Astrocyte of the cerebellum (primary cell): ENCODE results near the gene CHEK2.
A peak's percentile ranks its signal among the peaks of the same experiment; 100 is the strongest.
"Not testable (repeated sequence)": the region's sequence is repeated elsewhere in the genome, so short reads cannot be mapped to it uniquely, and the experiment has no call there.

Experiments used
- DNase-seq: peaks from one replicate; pipeline ENCODE4 v3.0.0-alpha.2; 2011; ENCODE audit warnings: low read depth
- H3K4me3 ChIP-seq: 2 replicates; pipeline ENCODE4 v1.5.1; 2011; ENCODE audit warnings: mild to moderate bottlenecking, low read depth, low read length, moderate library complexity
- CTCF ChIP-seq: IDR thresholded peaks from 2 replicates; pipeline ENCODE4 v1.5.1; 2012; ENCODE audit warnings: low read length, low read depth, moderate library complexity, mild to moderate bottlenecking; ENCODE audit errors: missing control alignments
- in situ Hi-C: cut with HindIII; loops from 2 replicates; pipeline ENCODE4 v1.10.0; 2017; ENCODE audit warnings: low sequenced_read_pairs

CHEK2 gene

GRCh38 chr22:28741200-28741784 is 328 bp downstream of the CHEK2 start:
- DNase-seq = no peak
- in situ Hi-C loops = no loop called here
- no peak for TF ChIP-seq CTCF

GRCh38 chr22:28738876-28739275 is 2.7 kb downstream of the CHEK2 start:
- in situ Hi-C loops, DNase-seq, H3K4me3 ChIP-seq: not testable (repeated sequence)

More at GRCh38 chr22:28741200-28741784, 328 bp downstream of the CHEK2 start:
- H3K4me3 ChIP-seq = peak overlapping the region; percentile 94

- no peak overlapping the region for H3K4me3 ChIP-seq
- TF ChIP-seq CTCF = no peak
- no peak for DNase-seq
- in situ Hi-C loops = no loop called here
Measured at GRCh38 chr22:28737701-28738100, 3.9 kb downstream of the CHEK2 start.

- no peak overlapping the region for H3K4me3 ChIP-seq
- in situ Hi-C loops = no loop called here
- DNase-seq = no peak
- TF ChIP-seq CTCF = no peak
Measured at GRCh38 chr22:28736301-28737155, 5.1 kb downstream of the CHEK2 start.

GRCh38 chr22:28734393-28734792 is 7.2 kb downstream of the CHEK2 start:
- H3K4me3 ChIP-seq = no peak overlapping the region
- no peak for TF ChIP-seq CTCF
- no peak for DNase-seq
- in situ Hi-C loops = no loop called here

- no peak for DNase-seq
- H3K4me3 ChIP-seq = no peak overlapping the region
- TF ChIP-seq CTCF = no peak
- in situ Hi-C loops = no loop called here
Measured at GRCh38 chr22:28730179-28730578, 11.4 kb downstream of the CHEK2 start.

- H3K4me3 ChIP-seq = no peak overlapping the region
- in situ Hi-C loops = no loop called here
- DNase-seq = no peak
- TF ChIP-seq CTCF = no peak
Measured at GRCh38 chr22:28728621-28729313, 12.9 kb downstream of the CHEK2 start.
